Ectodermal cell (in vitro differentiated cells): ENCODE measurements around the gene SNED1.

Experiments used
- H3K27ac ChIP-seq: 2 replicates; pipeline ENCODE4 v1.7.0; 2013; ENCODE audit warnings: mild to moderate bottlenecking, low read depth, low read length; ENCODE audit not compliant: insufficient read depth, poor library complexity, severe bottlenecking
- H3K27me3 ChIP-seq: 2 replicates; pipeline ENCODE4 v1.7.0; 2013; ENCODE audit warnings: mild to moderate bottlenecking, low read length; ENCODE audit not compliant: insufficient read depth, control insufficient read depth, poor library complexity, severe bottlenecking
- H3K36me3 ChIP-seq: one replicate; pipeline ENCODE4 v1.7.0; 2013; ENCODE audit warnings: low read length; ENCODE audit not compliant: control insufficient read depth, insufficient read depth
- H3K4me1 ChIP-seq: one replicate; pipeline ENCODE4 v1.7.0; 2013; ENCODE audit warnings: low read length; ENCODE audit not compliant: control insufficient read depth, insufficient read depth
- H3K4me3 ChIP-seq: 2 replicates; pipeline ENCODE4 v1.7.0; 2013; ENCODE audit warnings: low read depth, low read length, control low read depth; ENCODE audit not compliant: insufficient read depth
- H3K9me3 ChIP-seq: 2 replicates; pipeline ENCODE4 v1.7.0; 2013; ENCODE audit warnings: mild to moderate bottlenecking, low read length, moderate library complexity; ENCODE audit not compliant: control insufficient read depth
- WGBS, 2 experiments: methylation state at CpG; one replicate each; pipeline ENCODE4 v1.1.7; 2013; ENCODE audit warnings: missing lambda C conversion rate in 2 of 2; 5-methylcytosine and 5-hydroxymethylcytosine counted together

Gene SNED1

DNA sequence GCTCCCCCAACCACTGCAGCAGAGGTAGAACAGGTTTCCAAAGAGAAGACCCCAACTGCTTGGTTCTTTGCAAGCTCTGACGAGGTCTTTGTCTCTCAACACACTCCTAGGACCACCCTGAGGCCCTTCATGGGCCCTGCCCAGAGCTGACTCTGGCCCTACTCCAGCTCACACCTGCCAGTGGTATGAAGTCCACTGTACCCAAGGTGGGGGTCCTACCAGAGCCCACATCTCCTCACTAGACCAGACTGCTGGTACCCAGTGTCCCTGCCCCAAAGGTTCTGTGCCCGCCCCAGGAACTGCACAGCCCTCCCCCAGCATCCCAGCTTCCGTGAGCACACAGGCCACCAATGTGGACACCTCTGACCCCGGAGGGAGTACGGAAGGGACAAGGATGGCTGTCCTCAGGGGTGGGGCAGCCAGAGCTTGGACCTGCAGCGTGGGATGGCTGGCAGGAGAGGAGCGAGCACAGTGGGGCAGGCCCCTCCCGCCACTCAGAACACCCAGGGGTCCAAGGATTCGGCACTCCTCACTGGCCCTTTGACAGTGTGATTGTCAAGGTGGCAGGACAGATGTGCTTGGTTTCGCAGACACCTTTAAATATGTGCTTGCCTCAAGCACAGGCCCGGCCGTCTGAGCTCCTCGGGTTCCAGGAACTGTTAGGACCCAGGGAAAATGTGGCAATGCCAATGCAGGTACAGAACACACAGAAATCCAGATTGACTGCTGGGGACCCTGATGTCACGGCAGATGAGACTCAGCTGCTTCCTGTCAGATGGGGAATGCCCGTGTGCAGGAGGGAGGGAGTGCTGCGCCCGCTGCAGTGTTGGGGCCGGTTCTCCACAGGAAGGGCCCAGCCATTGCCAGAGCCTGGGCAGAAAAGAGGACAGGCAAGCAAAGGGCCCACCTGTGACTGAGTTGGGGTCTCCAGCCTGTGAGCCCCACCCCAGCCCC lies 52.5 kb downstream of the SNED1 start:
- H3K4me3 ChIP-seq = no peak overlapping the region
- no peaks in the 10 kb centered on the region for H3K36me3 ChIP-seq
- H3K27ac ChIP-seq = no peak overlapping the region
- WGBS, 2 experiments = 90 to 91% methylated on average over 18 of the region's 18 CpGs
- no peaks in the 10 kb centered on the region for H3K4me1 ChIP-seq
- no peaks in the 10 kb centered on the region for H3K9me3 ChIP-seq
- H3K27me3 ChIP-seq = peaks cover 10% of the 10 kb centered on the region

DNA sequence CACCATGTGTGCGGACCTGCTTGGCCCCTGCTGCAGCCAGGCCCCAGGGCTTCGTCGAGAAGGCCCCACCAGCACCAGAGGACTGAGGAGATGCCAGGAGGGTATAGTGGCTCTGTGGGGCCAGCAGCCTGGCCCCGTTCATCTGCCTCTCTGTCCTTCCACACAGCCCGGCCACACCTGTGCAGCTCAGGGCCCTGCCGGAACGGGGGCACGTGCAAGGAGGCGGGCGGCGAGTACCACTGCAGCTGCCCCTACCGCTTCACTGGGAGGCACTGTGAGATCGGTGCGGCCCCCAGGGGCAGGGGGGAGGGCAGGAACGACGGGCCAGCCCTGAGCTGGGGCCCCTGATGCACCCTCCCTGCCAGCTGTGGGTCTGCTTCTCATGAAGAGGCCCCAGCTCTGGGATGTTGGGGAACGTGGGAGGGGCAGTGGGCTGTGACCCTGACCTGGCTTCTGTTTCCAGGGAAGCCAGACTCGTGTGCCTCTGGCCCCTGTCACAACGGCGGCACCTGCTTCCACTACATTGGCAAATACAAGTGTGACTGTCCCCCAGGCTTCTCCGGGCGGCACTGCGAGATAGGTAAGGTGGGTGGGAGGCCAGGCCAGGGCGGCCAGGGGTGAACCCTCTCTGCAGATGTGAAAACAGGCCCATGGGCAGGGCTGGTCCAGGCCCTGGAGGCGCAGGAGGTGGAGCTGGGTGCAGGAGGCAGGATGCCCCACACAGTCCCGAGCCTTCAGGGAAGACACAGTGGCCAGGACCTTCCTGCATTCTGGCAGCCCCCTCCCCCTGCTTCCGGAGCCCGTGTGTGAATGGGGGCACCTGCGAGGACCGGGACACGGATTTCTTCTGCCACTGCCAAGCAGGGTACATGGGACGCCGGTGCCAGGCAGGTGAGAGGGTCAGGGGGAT lies 53.4 kb downstream of the SNED1 start:
- 90 to 92% methylated on average over 33 of the region's 33 CpGs for WGBS, 2 experiments
- H3K36me3 ChIP-seq = no peaks in the 10 kb centered on the region
- H3K9me3 ChIP-seq = no peaks in the 10 kb centered on the region
- no peak overlapping the region for H3K4me3 ChIP-seq
- H3K27ac ChIP-seq = no peak overlapping the region
- H3K4me1 ChIP-seq = no peaks in the 10 kb centered on the region
- peaks cover 10% of the 10 kb centered on the region for H3K27me3 ChIP-seq

DNA sequence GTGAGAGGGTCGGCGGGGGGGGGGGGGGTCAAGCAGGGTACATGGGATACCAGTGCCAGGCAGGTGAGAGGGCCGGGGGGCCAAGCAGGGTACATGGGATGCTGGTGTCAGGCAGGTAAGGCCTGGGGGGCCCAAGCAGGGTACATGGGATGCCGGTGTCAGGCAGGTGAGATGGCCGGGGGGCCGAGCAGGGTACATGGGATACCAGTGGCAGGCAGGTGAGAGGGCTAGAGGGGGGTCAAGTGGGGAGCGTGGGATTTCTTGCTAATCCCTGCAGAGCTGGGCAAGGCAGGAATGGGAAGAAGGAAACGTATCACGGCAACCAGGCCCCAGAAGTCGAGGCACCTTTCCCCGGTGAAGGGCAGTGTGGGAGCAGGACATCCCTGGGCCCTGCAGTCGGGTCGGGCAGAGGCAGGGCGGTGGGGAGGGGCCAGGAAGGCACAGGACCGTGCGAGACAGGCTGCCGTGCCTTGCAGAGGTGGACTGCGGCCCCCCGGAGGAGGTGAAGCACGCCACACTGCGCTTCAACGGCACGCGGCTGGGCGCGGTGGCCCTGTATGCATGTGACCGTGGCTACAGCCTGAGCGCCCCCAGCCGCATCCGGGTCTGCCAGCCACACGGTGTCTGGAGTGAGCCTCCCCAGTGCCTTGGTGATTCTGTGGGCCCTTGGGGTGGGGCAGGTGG lies 54.4 kb downstream of the SNED1 start:
- Histone ChIP-seq H3K27ac (no peak overlapping the region), H3K4me3 (no peak overlapping the region), H3K36me3 (no peaks in the 10 kb centered on the region), H3K27me3 (peaks cover 10% of the 10 kb centered on the region), H3K4me1 (no peaks in the 10 kb centered on the region), H3K9me3 (no peaks in the 10 kb centered on the region)
- 91 to 92% methylated on average over 31 of the region's 31 CpGs for WGBS, 2 experiments

DNA sequence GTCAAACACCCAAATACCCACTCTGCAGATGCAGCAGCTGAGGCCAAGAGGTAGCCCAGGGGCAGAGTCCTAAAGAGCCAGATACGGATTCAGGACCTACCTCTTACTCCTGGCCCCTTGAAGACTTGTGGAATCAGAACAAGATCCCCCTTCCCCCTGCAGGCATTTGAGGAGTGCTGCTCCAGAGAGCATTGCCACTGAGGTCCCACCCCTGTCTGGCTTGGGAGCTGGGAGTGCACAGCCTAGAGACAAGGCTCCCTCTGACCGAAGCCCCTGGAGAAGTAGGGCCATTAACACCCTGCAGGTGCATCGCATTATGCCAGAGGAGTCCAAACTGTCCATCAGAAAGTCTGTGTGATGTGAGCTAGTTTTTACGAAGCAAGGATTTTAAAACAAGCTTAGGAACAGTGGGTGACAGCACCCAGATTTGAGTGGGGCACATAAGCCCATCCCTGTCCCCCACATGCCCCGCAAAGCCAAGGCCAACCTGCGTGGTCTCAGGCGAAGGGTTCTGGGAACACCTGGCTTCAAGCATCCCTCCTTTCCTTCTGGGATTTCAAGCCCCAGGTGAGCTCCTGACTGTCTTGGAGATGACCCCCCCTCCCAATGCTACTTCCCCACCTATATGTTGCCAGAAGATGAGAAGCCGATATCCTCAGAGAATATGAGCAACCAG lies 55.3 kb downstream of the SNED1 start:
- Histone ChIP-seq H3K9me3 (no peaks in the 10 kb centered on the region), H3K4me3 (no peak overlapping the region), H3K27ac (no peak overlapping the region), H3K36me3 (no peaks in the 10 kb centered on the region), H3K4me1 (no peaks in the 10 kb centered on the region), H3K27me3 (peaks cover 5% of the 10 kb centered on the region)
- WGBS, 2 experiments = 89 to 91% methylated on average over 8 of the region's 8 CpGs

DNA sequence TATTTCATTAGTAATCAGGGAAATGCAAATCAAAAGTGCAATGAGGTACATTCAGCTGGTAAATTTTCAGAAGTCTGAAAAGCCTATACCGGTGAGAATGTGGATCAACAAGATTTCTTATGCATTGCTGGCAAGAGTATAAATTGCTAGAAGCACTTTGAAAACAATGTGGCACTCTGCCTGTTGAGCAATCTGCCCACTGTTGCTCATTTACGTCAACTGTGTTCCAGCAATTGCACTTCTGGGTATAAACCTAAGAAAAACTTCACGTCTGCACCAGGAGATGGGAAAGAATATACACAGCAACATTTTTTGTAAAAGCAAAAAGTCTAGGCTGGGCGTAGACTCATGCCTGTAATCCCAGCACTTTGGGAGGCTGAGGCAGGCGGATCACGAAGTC lies 62.9 kb downstream of the SNED1 start:
- Histone ChIP-seq H3K36me3 (no peaks in the 10 kb centered on the region), H3K27ac (no peak overlapping the region)
- 92 to 95% methylated on average over 6 of the region's 6 CpGs for WGBS, 2 experiments

DNA sequence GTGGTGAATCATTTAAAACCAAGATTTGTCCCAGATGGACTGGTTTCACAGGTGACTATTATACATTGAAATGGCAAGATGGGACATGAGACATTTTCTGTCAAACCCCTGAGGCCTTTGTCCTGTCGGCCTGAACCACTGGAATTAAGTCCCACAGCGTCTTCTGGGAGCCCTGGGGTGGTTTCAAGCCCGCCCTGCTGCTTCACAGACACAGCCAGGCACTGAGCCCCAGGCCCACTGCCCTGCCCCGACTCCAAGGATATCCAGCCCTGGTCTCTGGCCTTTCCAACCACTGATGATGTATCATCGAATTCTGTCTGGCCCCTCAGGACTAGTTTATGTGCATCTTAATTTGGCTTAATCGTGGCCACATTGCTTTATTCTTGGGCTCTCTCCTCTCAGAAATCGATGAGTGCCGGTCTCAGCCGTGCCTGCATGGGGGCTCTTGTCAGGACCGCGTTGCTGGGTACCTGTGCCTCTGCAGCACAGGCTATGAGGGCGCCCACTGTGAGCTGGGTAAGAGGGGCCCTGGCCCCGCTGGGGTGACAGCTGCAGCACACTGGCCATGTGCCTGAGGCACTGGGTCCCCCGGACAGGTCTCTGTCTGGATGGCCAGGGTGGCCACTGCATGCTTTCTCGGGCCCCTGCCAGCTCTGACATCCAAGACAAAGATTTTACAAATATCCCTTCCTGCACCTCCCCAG lies 64.1 kb downstream of the SNED1 start:
- Histone ChIP-seq H3K4me1 (no peaks in the 10 kb centered on the region), H3K36me3 (no peaks in the 10 kb centered on the region), H3K27me3 (no peaks in the 10 kb centered on the region), H3K4me3 (no peak overlapping the region), H3K9me3 (no peaks in the 10 kb centered on the region), H3K27ac (no peak overlapping the region)
- WGBS, 2 experiments = 85 to 86% methylated on average over 15 of the region's 15 CpGs

More for the DNA sequence above, 62.9 kb downstream of the SNED1 start:
- H3K27me3 ChIP-seq = no peaks in the 10 kb centered on the region
- H3K9me3 ChIP-seq = no peaks in the 10 kb centered on the region
- H3K4me1 ChIP-seq = no peaks in the 10 kb centered on the region
- no peak overlapping the region for H3K4me3 ChIP-seq

DNA sequence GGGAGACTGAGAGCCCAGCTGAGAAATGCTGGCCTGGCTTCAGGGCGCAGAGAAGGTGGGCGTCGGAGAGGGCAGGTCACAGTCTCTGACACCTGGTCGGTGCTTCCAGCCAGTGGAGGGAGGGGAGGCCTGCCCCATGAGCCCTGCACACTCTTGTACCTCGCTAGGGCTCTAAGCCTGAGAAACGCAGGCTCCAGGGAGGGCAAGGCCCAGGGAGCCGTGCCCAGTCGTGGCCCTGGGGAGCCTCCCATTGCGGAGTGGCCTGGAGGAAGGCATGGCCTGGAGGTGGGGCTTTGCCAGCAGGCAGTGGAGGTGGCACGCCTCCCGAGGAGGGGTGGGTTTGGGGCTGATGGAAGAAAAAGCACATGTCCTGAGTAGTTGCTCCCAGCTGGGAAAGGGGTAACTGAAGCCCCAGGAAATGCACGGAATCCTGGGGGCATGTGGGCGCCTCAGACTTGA lies 64.7 kb downstream of the SNED1 start:
- Histone ChIP-seq H3K4me3 (no peak overlapping the region), H3K27me3 (no peaks in the 10 kb centered on the region), H3K4me1 (no peaks in the 10 kb centered on the region), H3K36me3 (no peaks in the 10 kb centered on the region), H3K27ac (no peak overlapping the region), H3K9me3 (no peaks in the 10 kb centered on the region)
- 75 to 82% methylated on average over 13 of the region's 13 CpGs for WGBS, 2 experiments

DNA sequence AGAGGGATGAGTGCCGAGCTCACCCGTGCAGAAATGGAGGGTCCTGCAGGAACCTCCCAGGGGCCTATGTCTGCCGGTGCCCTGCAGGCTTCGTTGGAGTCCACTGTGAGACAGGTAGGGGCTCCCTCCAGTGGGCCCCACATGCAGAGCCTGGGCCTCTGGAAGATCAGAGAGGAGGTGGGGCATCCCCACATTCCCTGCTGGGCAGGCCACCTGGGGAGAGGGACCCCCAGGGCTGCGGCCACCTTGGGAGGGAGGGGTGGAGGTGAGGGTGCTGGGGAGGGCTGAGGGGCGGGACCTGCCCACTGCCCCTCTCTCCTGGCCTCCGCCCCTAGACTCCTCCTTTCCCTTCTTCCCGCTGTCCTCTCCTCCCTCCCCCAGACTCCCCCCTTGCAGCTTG lies 65.2 kb downstream of the SNED1 start:
- H3K27me3 ChIP-seq = no peaks in the 10 kb centered on the region
- 81 to 83% methylated on average over 7 to 8 of the region's 8 CpGs for WGBS, 2 experiments
- no peak overlapping the region for H3K4me3 ChIP-seq

More for the DNA sequence above, 65.2 kb downstream of the SNED1 start:
- no peak overlapping the region for H3K27ac ChIP-seq
- H3K9me3 ChIP-seq = no peaks in the 10 kb centered on the region
- H3K4me1 ChIP-seq = no peaks in the 10 kb centered on the region
- no peaks in the 10 kb centered on the region for H3K36me3 ChIP-seq
